ENCODE results near the gene SP140.
"Not testable (repeated sequence)": the region's sequence is repeated elsewhere in the genome, so short reads cannot be mapped to it uniquely, and the experiment has no call there.

The SP140 gene

DNA sequence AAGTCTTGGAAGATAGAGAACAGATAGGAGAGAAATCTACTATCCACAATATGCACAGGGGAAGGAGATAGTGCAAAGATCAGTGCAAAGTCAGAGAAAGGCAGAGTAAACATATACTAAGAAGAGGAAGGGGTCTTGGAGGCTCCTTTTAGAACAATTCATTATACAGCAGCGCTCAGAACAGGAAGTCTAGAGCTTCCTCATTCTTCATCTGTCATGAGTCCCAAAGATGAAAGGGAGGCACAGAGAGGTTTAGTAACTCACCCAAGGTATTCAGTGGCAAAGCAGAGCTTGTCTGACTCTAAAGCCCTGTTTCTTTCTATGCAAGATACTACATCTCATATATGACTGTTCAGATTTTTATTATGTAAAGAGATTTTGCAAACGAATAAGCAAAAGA is 7.1 kb upstream of the SP140 start:
- ATAC-seq (no peak), DNase-seq (no peak)
- H3K27ac Mint-ChIP-seq = peak overlapping the region; percentile 98
- H3K27me3 Mint-ChIP-seq = no peaks in the 10 kb centered on the region
- H3K36me3 Mint-ChIP-seq (ENCODE audit: low read depth) = peaks cover 46% of the 10 kb centered on the region
- H3K4me1 Mint-ChIP-seq = peaks cover 63% of the 10 kb centered on the region
- no peaks in the 10 kb centered on the region for H3K9me3 Mint-ChIP-seq
- H3K4me3 Mint-ChIP-seq = peak overlapping the region; percentile 95

DNA sequence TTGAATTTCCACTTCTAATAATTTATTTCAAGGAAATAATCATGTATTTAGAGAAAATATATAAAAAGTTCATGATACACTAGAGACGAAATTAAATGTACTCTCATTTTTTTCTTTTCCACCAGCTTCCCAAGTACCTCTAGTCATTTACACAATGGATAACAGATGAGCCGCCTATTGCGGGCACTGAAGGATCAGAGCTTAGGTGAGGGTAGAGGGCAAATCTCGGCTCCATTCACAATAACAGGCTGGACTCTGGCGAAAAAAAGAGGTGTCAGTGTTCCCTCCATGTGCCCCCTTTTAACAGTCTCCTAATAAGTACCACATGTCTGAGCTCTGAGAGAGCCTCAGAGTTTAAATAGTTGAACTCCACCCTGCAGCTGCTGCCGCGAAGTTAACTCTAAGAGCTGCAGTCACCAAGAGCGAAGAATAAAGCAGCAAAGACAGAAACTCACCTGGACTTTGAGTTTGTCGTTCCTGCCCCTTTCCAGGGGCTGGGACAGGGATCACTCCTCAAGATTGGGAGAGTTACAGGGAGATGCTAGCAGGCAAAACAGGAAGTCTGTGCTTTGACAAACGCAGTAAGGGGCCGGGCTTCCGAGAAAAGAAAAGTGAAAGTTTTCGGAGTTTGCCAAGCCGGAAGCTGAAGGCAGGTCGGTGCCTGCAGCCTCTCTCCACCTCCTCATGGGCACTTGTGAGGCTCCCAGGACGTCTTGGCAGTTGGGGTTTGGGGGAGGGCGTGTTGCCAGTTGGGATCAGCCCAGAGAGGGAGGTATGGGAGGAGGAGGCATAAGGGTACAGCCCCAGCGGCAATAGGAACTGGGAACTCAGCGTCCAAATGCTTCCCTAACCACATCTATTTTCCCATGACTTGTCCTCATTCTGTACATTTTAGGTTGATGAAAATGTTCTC is 5.9 kb upstream of the SP140 start, which contains the start of gene SP110:
SP110 (minus strand) TSS at position 566 of the 913 bp plus-strand sequence. CDS start 3,057 bp downstream, outside the sequence.
- ATAC-seq = peak; percentile 95
- peak; percentile 81 for DNase-seq
- Mint-ChIP-seq H3K4me1 (peaks cover 71% of the 10 kb centered on the region), H3K27me3 (no peaks in the 10 kb centered on the region), H3K4me3 (peak within 1 kb of the TSS; percentile 95), H3K9me3 (no peaks in the 10 kb centered on the region), H3K36me3 (ENCODE audit: low read depth) (peaks cover 34% of the 10 kb centered on the region), H3K27ac (peak within 1 kb of the TSS; percentile 98)

DNA sequence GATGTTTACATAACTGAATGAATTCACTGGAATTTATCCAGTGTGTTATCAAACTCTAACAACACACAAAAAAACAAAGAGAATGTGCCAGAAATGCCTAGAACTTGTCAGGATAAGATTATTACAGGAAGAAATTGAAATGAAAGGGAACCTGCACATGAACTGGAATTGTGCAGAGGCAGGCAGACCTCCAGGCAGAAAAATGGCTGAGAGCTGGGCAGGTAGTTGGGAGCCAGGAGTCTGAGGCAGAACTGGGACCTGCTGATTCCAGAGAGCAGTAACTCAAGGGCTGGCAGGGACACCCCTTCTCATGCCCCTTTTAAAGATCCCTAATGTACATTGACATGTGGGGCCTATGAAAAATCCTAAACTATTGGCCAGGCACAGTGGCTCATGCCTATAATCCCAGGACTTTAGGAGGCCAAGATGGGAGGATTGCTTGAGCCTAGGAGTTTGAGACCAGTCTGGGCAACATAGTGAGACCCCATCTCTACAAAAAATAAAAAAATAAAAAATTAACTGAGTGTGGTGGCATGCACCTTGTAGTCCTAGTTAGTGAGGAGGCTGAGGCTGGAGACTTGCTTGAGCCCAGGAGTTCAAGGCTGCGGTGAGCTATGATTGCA is 5.1 kb upstream of the SP140 start:
- H3K27me3 Mint-ChIP-seq = no peaks in the 10 kb centered on the region
- ATAC-seq (no peak), DNase-seq (no peak)
- H3K4me3 Mint-ChIP-seq = peak overlapping the region; percentile 95
- H3K4me1 Mint-ChIP-seq = peaks cover 78% of the 10 kb centered on the region
- H3K36me3 Mint-ChIP-seq (ENCODE audit: low read depth) = peaks cover 28% of the 10 kb centered on the region
- H3K27ac Mint-ChIP-seq = peak overlapping the region; percentile 98
- no peaks in the 10 kb centered on the region for H3K9me3 Mint-ChIP-seq

- H3K27me3 Mint-ChIP-seq = no peaks in the 10 kb centered on the region
- no peak for ATAC-seq
- H3K4me3 Mint-ChIP-seq = no peak overlapping the region
- peaks cover 19% of the 10 kb centered on the region for H3K36me3 Mint-ChIP-seq (ENCODE audit: low read depth)
- H3K4me1 Mint-ChIP-seq = peaks cover 79% of the 10 kb centered on the region
- H3K27ac Mint-ChIP-seq = peak overlapping the region; percentile 69
- no peaks in the 10 kb centered on the region for H3K9me3 Mint-ChIP-seq
- DNase-seq = no peak
These were observed 4.0 kb upstream of the SP140 start for GRCh38 chr2:230221493-230221892.

GRCh38 chr2:230222829-230223228 is 2.7 kb upstream of the SP140 start:
- H3K36me3 Mint-ChIP-seq (ENCODE audit: low read depth) = peaks cover 18% of the 10 kb centered on the region
- H3K27me3 Mint-ChIP-seq, H3K4me3 Mint-ChIP-seq, ATAC-seq, DNase-seq, H3K9me3 Mint-ChIP-seq: not testable (repeated sequence)
- H3K27ac Mint-ChIP-seq = peak overlapping the region; percentile 98
- H3K4me1 Mint-ChIP-seq = peaks cover 73% of the 10 kb centered on the region

DNA sequence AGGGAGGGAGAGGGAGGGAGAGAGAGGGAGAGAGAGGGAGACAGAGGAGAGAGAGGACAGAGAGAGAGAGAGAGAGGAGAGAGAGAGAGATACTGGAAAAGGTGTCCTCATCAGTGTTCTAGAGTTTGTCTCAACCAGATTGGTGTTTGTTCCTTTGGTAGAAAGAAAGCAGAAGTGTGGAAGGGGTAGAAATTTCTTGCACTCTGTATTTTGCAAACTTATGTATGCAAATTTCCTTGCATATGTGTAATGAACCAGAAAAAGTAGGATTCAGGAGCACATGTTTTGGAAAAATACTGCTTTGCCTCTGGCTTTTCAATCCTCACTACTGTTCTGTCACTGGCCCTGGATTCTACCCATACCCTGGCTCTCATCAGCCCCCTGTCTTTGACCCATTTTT is 1.1 kb upstream of the SP140 start:
- Mint-ChIP-seq H3K27ac (peak overlapping the region; percentile 98), H3K4me1 (peaks cover 74% of the 10 kb centered on the region), H3K9me3 (no peaks in the 10 kb centered on the region), H3K36me3 (ENCODE audit: low read depth) (peaks cover 21% of the 10 kb centered on the region), H3K4me3 (peak overlapping the region; percentile 92), H3K27me3 (no peaks in the 10 kb centered on the region)
- DNase-seq = no peak
- no peak for ATAC-seq

GRCh38 chr2:230226051-230226551 is 565 bp downstream of the SP140 start:
- H3K27me3 Mint-ChIP-seq = no peaks in the 10 kb centered on the region
- DNase-seq (no peak), ATAC-seq (peak; percentile 26)

DNA sequence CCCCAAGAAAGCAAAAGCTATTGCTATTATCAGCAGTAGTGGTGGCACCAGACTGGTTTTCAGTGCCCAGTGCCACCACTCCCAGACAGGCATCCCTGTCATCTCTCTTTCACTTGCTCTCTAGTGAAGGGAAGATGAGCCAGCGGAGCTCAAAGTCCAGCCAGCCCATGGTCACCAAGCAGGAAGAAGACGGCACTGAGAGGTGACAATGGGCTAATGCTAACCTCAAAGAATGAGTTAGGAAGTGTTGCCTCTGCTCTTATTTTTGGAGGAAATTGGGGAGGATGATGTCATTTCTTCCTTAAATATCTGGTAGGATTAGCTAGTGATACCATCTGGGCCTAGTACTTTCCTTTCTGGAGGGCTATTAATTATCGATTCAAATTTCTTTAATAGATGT is 1.7 kb downstream of the SP140 start:
- peaks cover 45% of the 10 kb centered on the region for H3K36me3 Mint-ChIP-seq (ENCODE audit: low read depth)
- H3K4me1 Mint-ChIP-seq = peaks cover 81% of the 10 kb centered on the region

More at GRCh38 chr2:230226051-230226551, 565 bp downstream of the SP140 start:
- H3K27ac Mint-ChIP-seq = peak overlapping the region; percentile 98
- H3K4me1 Mint-ChIP-seq = peaks cover 80% of the 10 kb centered on the region
- peaks cover 34% of the 10 kb centered on the region for H3K36me3 Mint-ChIP-seq (ENCODE audit: low read depth)
- peaks cover 11% of the 10 kb centered on the region for H3K9me3 Mint-ChIP-seq
- peak overlapping the region; percentile 92 for H3K4me3 Mint-ChIP-seq

DNA sequence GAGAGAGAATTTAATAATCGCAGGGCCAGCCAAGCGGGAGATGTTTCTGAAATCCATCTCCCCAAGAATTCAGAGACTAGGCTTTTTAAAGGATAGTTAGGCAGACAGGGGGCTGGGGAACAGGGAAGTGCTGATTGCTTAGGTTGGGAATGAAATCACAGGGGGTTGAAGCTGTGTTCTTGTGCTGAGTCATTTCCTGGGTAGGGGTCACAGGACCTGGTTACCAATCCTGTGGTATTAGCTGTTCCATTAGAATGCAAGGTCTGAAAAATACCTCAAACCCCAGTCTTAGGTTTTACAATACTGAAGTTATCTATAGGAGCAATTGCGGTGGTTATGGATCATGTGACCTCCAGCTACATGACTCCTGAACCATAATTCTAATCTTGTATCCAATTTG is 4.6 kb downstream of the SP140 start:
- Mint-ChIP-seq H3K27ac (peak overlapping the region; percentile 74), H3K4me3 (peak overlapping the region; percentile 92), H3K27me3 (no peaks in the 10 kb centered on the region), H3K4me1 (peaks cover 78% of the 10 kb centered on the region), H3K9me3 (peaks cover 11% of the 10 kb centered on the region), H3K36me3 (ENCODE audit: low read depth) (peaks cover 56% of the 10 kb centered on the region)
- DNase-seq = no peak
- no peak for ATAC-seq

More for the DNA sequence above, 1.7 kb downstream of the SP140 start:
- peak overlapping the region; percentile 92 for H3K4me3 Mint-ChIP-seq
- ATAC-seq (no peak), DNase-seq (no peak)
- peak overlapping the region; percentile 74 for H3K27ac Mint-ChIP-seq
- H3K27me3 Mint-ChIP-seq = no peaks in the 10 kb centered on the region
- peaks cover 11% of the 10 kb centered on the region for H3K9me3 Mint-ChIP-seq

- no peaks in the 10 kb centered on the region for H3K27me3 Mint-ChIP-seq
- no peak for DNase-seq
These were observed 5.1 kb downstream of the SP140 start for GRCh38 chr2:230230496-230231200.

GRCh38 chr2:230231251-230231650 is 5.7 kb downstream of the SP140 start:
- peaks cover 11% of the 10 kb centered on the region for H3K9me3 Mint-ChIP-seq
- no peak for ATAC-seq
- H3K36me3 Mint-ChIP-seq (ENCODE audit: low read depth) = peaks cover 66% of the 10 kb centered on the region
- H3K27me3 Mint-ChIP-seq = no peaks in the 10 kb centered on the region
- H3K4me1 Mint-ChIP-seq = peaks cover 77% of the 10 kb centered on the region
- no peak for DNase-seq
- H3K4me3 Mint-ChIP-seq = peak overlapping the region; percentile 92
- peak overlapping the region; percentile 74 for H3K27ac Mint-ChIP-seq

More at GRCh38 chr2:230230496-230231200, 5.1 kb downstream of the SP140 start:
- Mint-ChIP-seq H3K4me3 (peak overlapping the region; percentile 92), H3K27ac (peak overlapping the region; percentile 74), H3K36me3 (ENCODE audit: low read depth) (peaks cover 61% of the 10 kb centered on the region), H3K9me3 (peaks cover 11% of the 10 kb centered on the region), H3K4me1 (peaks cover 78% of the 10 kb centered on the region)
- ATAC-seq = no peak

DNA sequence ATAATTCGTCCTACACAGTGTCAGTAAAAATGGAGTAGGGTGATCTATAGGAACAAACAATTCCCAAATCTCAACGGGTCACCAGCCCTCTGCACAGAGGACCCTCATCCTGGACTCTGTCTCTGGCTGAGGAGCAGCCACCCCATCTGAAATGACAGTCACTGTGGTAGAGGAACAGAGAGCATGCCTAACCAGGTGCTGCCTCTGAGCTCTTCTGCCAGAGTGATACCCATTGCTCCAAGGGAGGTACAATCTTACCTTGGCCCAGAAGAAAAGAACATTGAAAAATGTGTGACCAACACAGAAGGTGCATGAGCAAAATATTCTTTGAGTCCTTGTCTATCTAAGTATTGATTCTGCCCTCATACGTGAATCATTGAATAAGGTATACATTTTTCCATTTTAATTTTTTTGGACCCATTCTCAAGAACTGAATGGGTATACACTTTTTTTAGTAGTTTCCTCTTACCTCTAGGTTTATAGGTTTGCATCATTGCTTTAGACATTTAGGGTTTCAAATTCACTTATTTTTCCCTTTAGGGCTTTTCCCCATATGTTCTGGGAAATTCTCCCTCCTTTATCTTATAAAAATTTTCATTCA is 8.7 kb downstream of the SP140 start:
- H3K27ac Mint-ChIP-seq = peak overlapping the region; percentile 89
- H3K4me3 Mint-ChIP-seq = peak overlapping the region; percentile 58
- DNase-seq (no peak), ATAC-seq (peak; percentile 70)
- H3K9me3 Mint-ChIP-seq = peaks cover 11% of the 10 kb centered on the region
- no peaks in the 10 kb centered on the region for H3K27me3 Mint-ChIP-seq
- H3K4me1 Mint-ChIP-seq = peaks cover 61% of the 10 kb centered on the region
- H3K36me3 Mint-ChIP-seq (ENCODE audit: low read depth) = peaks cover 75% of the 10 kb centered on the region

GRCh38 chr2:230234845-230235244 is 9.3 kb downstream of the SP140 start:
- ATAC-seq = peak; percentile 87

DNA sequence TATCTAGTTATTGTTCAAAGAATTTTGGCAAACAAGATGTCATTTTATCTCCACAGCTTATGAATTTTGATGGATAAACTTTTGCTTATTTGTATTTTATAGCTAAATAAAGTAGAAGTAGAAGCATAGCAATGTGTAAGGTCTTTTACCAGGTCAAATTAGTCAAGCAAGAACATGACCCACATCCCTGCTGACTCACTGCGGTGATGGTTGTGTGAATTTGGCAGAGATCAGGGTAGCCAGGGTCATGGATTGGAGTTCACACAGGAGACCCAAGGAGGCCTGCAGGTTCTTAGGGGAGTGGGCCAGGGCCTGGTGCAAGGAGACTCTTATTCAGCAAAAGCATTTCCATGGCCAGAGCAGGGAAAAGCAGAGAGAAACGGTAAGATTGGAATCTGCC is 18.7 kb downstream of the SP140 start:
- no peak overlapping the region for H3K4me3 Mint-ChIP-seq

More at GRCh38 chr2:230234845-230235244, 9.3 kb downstream of the SP140 start:
- no peak for DNase-seq
- Mint-ChIP-seq H3K27me3 (no peaks in the 10 kb centered on the region), H3K4me1 (peaks cover 58% of the 10 kb centered on the region), H3K9me3 (peaks cover 11% of the 10 kb centered on the region), H3K4me3 (peak overlapping the region; percentile 58), H3K36me3 (ENCODE audit: low read depth) (peaks cover 73% of the 10 kb centered on the region), H3K27ac (peak overlapping the region; percentile 89)

More for the DNA sequence above, 18.7 kb downstream of the SP140 start:
- H3K36me3 Mint-ChIP-seq (ENCODE audit: low read depth) = peaks cover 34% of the 10 kb centered on the region
- no peak for ATAC-seq
- no peak overlapping the region for H3K27ac Mint-ChIP-seq
- no peaks in the 10 kb centered on the region for H3K9me3 Mint-ChIP-seq
- no peak for DNase-seq
- H3K4me1 Mint-ChIP-seq = no peaks in the 10 kb centered on the region
- no peaks in the 10 kb centered on the region for H3K27me3 Mint-ChIP-seq

Data from activated naive CD8-positive, alpha-beta T cell treated with anti-CD3 and anti-CD28 coated beads, Interleukin-2, amount 50 U/mL, for 24 hours (primary cell).